GM19468 (cell line): ENCODE measurements around the gene SULT1A1.
"Not testable (repeated sequence)": the region's sequence is repeated elsewhere in the genome, so short reads cannot be mapped to it uniquely, and the experiment has no call there.

ENCODE experiments used
- ATAC-seq: cut with Tn5 transposase; IDR thresholded peaks from one replicate; pipeline ENCODE4 v1.9.1; 2021; ENCODE audit warnings: mild to moderate bottlenecking, moderate library complexity, moderate number of reproducible peaks; ENCODE audit not compliant: unreplicated experiment; ENCODE audit errors: extremely low read depth

The SULT1A1 gene

GRCh38 chr16:28566233-28566925, 43.5 kb downstream of the SULT1A1 start:
- not testable (repeated sequence) for ATAC-seq

DNA sequence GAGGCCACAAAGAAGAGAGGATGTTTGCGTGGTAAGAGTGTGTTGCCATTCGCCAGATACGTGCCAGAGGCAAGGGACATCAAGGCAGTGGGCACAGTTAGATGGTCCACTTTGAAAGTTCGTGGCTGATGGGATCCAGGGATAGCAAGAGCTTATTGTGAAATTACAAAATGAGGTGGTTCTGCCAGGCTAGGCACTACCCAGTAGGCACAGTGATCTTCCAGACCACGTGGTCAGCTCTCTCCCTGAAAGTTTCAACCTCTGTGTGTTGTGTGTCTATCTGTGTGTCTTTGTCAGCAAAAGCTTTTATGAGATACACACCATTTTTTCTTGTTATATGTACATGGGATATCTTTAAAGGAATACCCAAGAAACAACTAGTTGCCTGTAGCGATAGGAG, 46.6 kb downstream of the SULT1A1 start:
- ATAC-seq: no peak

- ATAC-seq: no peak
These were observed 47.6 kb downstream of the SULT1A1 start for GRCh38 chr16:28562199-28562598.

DNA sequence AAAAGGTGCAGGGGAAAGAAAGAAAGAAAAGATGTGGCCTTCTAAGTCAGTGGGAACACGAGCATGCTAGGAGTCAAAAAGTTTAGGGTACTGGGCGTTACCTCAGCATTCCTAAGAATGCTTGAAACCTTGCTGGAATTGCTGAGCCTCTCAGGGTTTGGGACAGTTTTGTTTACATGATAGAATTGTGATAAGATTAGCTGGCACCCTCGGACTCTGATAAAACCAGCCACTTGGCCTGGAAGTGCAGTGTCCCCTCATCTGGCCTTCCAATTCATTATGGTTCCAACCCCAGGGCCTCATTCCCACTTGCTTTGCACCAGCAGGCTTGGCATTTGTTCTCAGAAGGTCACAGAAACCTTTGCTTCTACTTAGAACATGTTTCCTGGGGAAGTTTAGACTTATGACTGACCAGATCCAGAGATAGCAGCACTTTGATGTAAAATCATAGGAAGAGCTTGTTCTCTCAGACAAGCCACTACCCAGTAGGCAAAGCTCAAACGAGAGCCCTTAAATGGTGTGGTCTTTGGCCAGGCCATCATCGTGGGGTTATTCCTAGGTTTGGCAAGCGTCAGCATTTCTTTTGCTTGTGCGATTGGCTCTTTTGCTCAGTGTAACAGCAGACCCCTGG, 48.2 kb downstream of the SULT1A1 start:
- ATAC-seq: no peak

DNA sequence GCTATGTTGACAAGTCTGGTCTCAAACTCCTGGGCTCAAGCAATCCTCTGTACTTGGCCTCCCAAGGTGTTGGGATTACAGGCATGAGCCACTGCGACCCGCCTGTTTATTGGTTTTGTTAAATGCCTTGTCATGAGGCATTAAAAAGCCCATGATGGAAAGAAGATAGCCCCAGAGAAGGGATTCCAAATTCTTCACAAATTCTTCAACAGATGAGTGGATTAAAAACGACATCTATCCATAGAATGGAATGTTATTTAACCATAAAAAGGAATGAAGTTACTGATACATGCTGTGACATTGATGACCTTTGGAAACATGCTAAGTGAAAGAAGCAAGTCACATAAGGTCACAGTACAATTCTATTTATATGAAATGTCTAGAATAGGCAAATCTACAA, 51.4 kb downstream of the SULT1A1 start:
- no peak for ATAC-seq

- no peak for ATAC-seq
These were observed 52.9 kb downstream of the SULT1A1 start for GRCh38 chr16:28556914-28557320.

DNA sequence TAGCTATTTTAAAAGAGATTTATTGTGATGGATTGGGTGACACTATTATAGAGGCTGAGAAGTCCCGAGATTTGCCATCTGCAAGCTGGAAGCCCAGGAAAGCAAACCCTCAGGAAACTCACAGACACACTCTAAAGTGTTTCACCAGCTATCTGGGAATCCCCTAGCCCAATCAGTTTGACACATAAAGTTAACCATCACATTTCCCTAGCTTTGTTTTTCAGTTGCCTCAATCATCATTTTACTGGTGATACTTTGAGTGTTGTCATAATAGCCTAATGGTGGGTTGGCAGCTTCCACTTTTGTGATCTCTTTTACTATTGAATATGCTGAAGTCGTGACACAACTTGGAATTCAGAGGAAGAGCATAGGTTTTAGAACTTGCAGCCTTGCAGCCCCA, 54.3 kb downstream of the SULT1A1 start:
- ATAC-seq: no peak
